Measurements from ENCODE around the gene FGF14. TPM values are rescaled to one million over a fixed set of nuclear protein-coding genes. Genes with fewer than 3 reads are reported as not detected.

FGF14 gene
- total and polyA plus RNA-seq, 2 donors from 2014 or later: 0.47 to 3.3 TPM

- DNase-seq: no peak
- Histone ChIP-seq H3K27ac (ENCODE audit: low read depth in 2 of 2, low read length in 2 of 2) (no peak overlapping the region), H3K9ac (ENCODE audit: low read length in 3 of 3) (no peak overlapping the region), H3K36me3 (ENCODE audit: control insufficient read depth in 2 of 3, insufficient read depth in 3 of 3, low read length in 3 of 3) (no peaks in the 10 kb centered on the region), H3K27me3 (ENCODE audit: control insufficient read depth, insufficient read depth, low read length) (no peaks in the 10 kb centered on the region), H3K4me3 (ENCODE audit: low read length in 3 of 3) (no peak overlapping the region), H3K4me1 (ENCODE audit: control insufficient read depth in 2 of 3, insufficient read depth in 2 of 3, low read depth in 1 of 3, low read length in 3 of 3) (no peaks in the 10 kb centered on the region), H3K9me3 (ENCODE audit: control insufficient read depth in 2 of 3, insufficient read depth in 1 of 3, low read length in 3 of 3) (no peaks in the 10 kb centered on the region)
- intact Hi-C loops (cut with DNase I): no loop called here
- FAIRE-seq: no peak
- TF ChIP-seq, protein P1, sequence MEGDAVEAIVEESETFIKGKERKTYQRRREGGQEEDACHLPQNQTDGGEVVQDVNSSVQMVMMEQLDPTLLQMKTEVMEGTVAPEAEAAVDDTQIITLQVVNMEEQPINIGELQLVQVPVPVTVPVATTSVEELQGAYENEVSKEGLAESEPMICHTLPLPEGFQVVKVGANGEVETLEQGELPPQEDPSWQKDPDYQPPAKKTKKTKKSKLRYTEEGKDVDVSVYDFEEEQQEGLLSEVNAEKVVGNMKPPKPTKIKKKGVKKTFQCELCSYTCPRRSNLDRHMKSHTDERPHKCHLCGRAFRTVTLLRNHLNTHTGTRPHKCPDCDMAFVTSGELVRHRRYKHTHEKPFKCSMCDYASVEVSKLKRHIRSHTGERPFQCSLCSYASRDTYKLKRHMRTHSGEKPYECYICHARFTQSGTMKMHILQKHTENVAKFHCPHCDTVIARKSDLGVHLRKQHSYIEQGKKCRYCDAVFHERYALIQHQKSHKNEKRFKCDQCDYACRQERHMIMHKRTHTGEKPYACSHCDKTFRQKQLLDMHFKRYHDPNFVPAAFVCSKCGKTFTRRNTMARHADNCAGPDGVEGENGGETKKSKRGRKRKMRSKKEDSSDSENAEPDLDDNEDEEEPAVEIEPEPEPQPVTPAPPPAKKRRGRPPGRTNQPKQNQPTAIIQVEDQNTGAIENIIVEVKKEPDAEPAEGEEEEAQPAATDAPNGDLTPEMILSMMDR (IDR thresholded peaks at IDR 0.05; ENCODE audit: borderline replicate concordance, extremely low read depth, insufficient read depth): no peak
These were observed 415.5 kb downstream of the FGF14 start for GRCh38 chr13:101986316-101986715.

DNA sequence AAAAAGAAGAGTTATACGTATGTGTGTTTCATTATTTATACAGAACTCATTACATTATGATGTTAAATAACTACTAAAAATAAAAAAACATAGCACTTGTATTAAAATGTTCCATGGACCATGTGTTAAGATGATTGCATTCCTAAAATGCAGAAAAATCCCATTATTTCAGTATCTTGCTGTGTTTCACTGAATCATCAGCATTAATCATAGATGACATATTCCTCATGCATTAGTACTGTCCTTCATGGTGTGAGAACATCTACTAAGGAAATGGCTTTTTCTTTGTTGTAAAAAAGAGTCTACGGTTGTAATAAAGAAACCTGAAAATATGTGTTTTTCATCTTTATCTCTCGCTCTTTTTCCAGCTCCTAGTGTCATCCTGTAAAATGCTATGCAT, 416.5 kb downstream of the FGF14 start:
- Histone ChIP-seq H3K9me3 (ENCODE audit: control insufficient read depth in 2 of 3, insufficient read depth in 1 of 3, low read length in 3 of 3) (no peaks in the 10 kb centered on the region), H3K36me3 (ENCODE audit: control insufficient read depth in 2 of 3, insufficient read depth in 3 of 3, low read length in 3 of 3) (no peaks in the 10 kb centered on the region), H3K27me3 (ENCODE audit: control insufficient read depth, insufficient read depth, low read length) (no peaks in the 10 kb centered on the region), H3K4me1 (ENCODE audit: control insufficient read depth in 2 of 3, insufficient read depth in 2 of 3, low read depth in 1 of 3, low read length in 3 of 3) (no peaks in the 10 kb centered on the region), H3K27ac (ENCODE audit: low read depth in 2 of 2, low read length in 2 of 2) (no peak overlapping the region), H3K4me3 (ENCODE audit: low read length in 3 of 3) (no peak overlapping the region), H3K9ac (ENCODE audit: low read length in 3 of 3) (no peak overlapping the region)
- DNase-seq (no peak), FAIRE-seq (no peak)
- TF ChIP-seq, protein P1 (IDR thresholded peaks at IDR 0.05; ENCODE audit: borderline replicate concordance, extremely low read depth, insufficient read depth): no peak
- intact Hi-C loops (cut with DNase I): no loop called here

GRCh38 chr13:101982903-101983302, 418.9 kb downstream of the FGF14 start:
- no peak for FAIRE-seq
- TF ChIP-seq, protein P1 (IDR thresholded peaks at IDR 0.05; ENCODE audit: borderline replicate concordance, extremely low read depth, insufficient read depth): no peak
- intact Hi-C loops (cut with DNase I): no loop called here

GRCh38 chr13:101979825-101980224, 422.0 kb downstream of the FGF14 start:
- FAIRE-seq: no peak
- TF ChIP-seq, protein P1 (IDR thresholded peaks at IDR 0.05; ENCODE audit: borderline replicate concordance, extremely low read depth, insufficient read depth): no peak
- H3K4me3 ChIP-seq (ENCODE audit: low read length in 3 of 3): no peak overlapping the region

More at GRCh38 chr13:101982903-101983302, 418.9 kb downstream of the FGF14 start:
- Histone ChIP-seq H3K27ac (ENCODE audit: low read depth in 2 of 2, low read length in 2 of 2) (no peak overlapping the region), H3K36me3 (ENCODE audit: control insufficient read depth in 2 of 3, insufficient read depth in 3 of 3, low read length in 3 of 3) (no peaks in the 10 kb centered on the region), H3K4me1 (ENCODE audit: control insufficient read depth in 2 of 3, insufficient read depth in 2 of 3, low read depth in 1 of 3, low read length in 3 of 3) (no peaks in the 10 kb centered on the region), H3K4me3 (ENCODE audit: low read length in 3 of 3) (no peak overlapping the region), H3K9me3 (ENCODE audit: control insufficient read depth in 2 of 3, insufficient read depth in 1 of 3, low read length in 3 of 3) (no peaks in the 10 kb centered on the region), H3K27me3 (ENCODE audit: control insufficient read depth, insufficient read depth, low read length) (no peaks in the 10 kb centered on the region), H3K9ac (ENCODE audit: low read length in 3 of 3) (no peak overlapping the region)
- no peak for DNase-seq

More at GRCh38 chr13:101979825-101980224, 422.0 kb downstream of the FGF14 start:
- H3K4me1 ChIP-seq (ENCODE audit: control insufficient read depth in 2 of 3, insufficient read depth in 2 of 3, low read depth in 1 of 3, low read length in 3 of 3): no peaks in the 10 kb centered on the region
- H3K27me3 ChIP-seq (ENCODE audit: control insufficient read depth, insufficient read depth, low read length): no peaks in the 10 kb centered on the region
- H3K36me3 ChIP-seq (ENCODE audit: control insufficient read depth in 2 of 3, insufficient read depth in 3 of 3, low read length in 3 of 3): no peaks in the 10 kb centered on the region
- no peak overlapping the region for H3K9ac ChIP-seq (ENCODE audit: low read length in 3 of 3)
- no peak for DNase-seq
- no peaks in the 10 kb centered on the region for H3K9me3 ChIP-seq (ENCODE audit: control insufficient read depth in 2 of 3, insufficient read depth in 1 of 3, low read length in 3 of 3)
- intact Hi-C loops (cut with DNase I): no loop called here
- no peak overlapping the region for H3K27ac ChIP-seq (ENCODE audit: low read depth in 2 of 2, low read length in 2 of 2)

Measured in kidney (tissue), 14 donors.